ENCODE measurements around the gene CAPN7.

CAPN7 gene

GRCh38 chr3:15272426-15273196 is 66.6 kb downstream of the CAPN7 start:
- H3K4me1 ChIP-seq (ENCODE audit: control insufficient read depth in 1 of 2, insufficient read depth in 1 of 2, low read depth in 1 of 2, low read length in 1 of 2), result peaks cover 78 to 89% of the 10 kb centered on the region in 2 experiments
- TF ChIP-seq, protein P1, sequence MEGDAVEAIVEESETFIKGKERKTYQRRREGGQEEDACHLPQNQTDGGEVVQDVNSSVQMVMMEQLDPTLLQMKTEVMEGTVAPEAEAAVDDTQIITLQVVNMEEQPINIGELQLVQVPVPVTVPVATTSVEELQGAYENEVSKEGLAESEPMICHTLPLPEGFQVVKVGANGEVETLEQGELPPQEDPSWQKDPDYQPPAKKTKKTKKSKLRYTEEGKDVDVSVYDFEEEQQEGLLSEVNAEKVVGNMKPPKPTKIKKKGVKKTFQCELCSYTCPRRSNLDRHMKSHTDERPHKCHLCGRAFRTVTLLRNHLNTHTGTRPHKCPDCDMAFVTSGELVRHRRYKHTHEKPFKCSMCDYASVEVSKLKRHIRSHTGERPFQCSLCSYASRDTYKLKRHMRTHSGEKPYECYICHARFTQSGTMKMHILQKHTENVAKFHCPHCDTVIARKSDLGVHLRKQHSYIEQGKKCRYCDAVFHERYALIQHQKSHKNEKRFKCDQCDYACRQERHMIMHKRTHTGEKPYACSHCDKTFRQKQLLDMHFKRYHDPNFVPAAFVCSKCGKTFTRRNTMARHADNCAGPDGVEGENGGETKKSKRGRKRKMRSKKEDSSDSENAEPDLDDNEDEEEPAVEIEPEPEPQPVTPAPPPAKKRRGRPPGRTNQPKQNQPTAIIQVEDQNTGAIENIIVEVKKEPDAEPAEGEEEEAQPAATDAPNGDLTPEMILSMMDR (IDR thresholded peaks at IDR 0.05), result no peak
- peak overlapping the region; percentile 43 to 49 for H3K4me3 ChIP-seq (ENCODE audit: low read depth in 1 of 2, low read length in 1 of 2)
- no peaks in the 10 kb centered on the region for H3K27me3 ChIP-seq
- H3K9me3 ChIP-seq, result no peaks in the 10 kb centered on the region
- peaks cover 12% of the 10 kb centered on the region for H3K36me3 ChIP-seq
- H3K27ac ChIP-seq, result peak overlapping the region; percentile 94

GRCh38 chr3:15273227-15273626 is 67.2 kb downstream of the CAPN7 start:
- Histone ChIP-seq H3K27me3 (no peaks in the 10 kb centered on the region), H3K4me3 (ENCODE audit: low read depth in 1 of 2, low read length in 1 of 2) (peak overlapping the region; percentile 10 to 43), H3K36me3 (peaks cover 11% of the 10 kb centered on the region), H3K4me1 (ENCODE audit: control insufficient read depth in 1 of 2, insufficient read depth in 1 of 2, low read depth in 1 of 2, low read length in 1 of 2) (peaks cover 73 to 83% of the 10 kb centered on the region in 2 experiments), H3K27ac (peak overlapping the region; percentile 94), H3K9me3 (no peaks in the 10 kb centered on the region)
- TF ChIP-seq, protein P1 (IDR thresholded peaks at IDR 0.05), result no peak

DNA sequence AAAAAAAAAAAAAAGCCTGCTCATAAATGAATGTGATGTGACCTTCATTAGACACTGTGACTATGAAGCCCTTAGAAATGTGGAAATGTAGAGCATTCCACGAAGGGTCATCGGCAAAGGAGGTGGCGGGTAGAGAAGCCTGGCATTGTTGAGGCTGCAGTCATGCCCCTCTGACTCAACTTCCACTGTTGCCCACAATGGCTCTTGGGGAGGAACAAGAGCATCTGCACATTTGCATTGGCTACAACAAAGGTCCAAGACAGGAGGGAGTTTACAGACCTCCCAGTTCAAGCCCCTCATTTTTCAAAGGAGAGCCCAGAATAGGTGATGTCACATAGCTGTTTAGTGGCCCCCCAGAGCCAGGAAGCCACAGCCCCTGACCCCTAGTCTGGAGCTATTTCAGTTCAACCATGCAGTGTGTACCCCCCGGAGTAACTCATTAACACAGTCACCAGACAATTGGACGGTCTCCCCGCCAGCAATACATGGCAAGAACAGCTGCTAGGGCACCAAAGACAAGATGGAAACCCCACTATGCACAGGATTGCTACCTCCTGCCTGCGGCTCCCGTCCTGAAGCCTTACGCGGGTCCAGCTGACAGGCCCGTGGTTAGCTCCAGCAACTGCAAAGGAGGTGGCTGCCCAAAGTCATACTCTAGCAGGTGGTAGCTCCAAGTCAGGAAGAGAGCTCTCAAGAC is 70.1 kb downstream of the CAPN7 start:
- H3K36me3 ChIP-seq, result no peaks in the 10 kb centered on the region
- H3K9me3 ChIP-seq, result no peaks in the 10 kb centered on the region
- TF ChIP-seq, protein P1 (IDR thresholded peaks at IDR 0.05), result no peak
- H3K4me1 ChIP-seq (ENCODE audit: control insufficient read depth in 1 of 2, insufficient read depth in 1 of 2, low read depth in 1 of 2, low read length in 1 of 2), result peaks cover 44 to 60% of the 10 kb centered on the region in 2 experiments
- no peaks in the 10 kb centered on the region for H3K27me3 ChIP-seq
- peak overlapping the region; percentile 36 for H3K27ac ChIP-seq
- H3K4me3 ChIP-seq (ENCODE audit: low read depth in 1 of 2, low read length in 1 of 2), result no peak overlapping the region

DNA sequence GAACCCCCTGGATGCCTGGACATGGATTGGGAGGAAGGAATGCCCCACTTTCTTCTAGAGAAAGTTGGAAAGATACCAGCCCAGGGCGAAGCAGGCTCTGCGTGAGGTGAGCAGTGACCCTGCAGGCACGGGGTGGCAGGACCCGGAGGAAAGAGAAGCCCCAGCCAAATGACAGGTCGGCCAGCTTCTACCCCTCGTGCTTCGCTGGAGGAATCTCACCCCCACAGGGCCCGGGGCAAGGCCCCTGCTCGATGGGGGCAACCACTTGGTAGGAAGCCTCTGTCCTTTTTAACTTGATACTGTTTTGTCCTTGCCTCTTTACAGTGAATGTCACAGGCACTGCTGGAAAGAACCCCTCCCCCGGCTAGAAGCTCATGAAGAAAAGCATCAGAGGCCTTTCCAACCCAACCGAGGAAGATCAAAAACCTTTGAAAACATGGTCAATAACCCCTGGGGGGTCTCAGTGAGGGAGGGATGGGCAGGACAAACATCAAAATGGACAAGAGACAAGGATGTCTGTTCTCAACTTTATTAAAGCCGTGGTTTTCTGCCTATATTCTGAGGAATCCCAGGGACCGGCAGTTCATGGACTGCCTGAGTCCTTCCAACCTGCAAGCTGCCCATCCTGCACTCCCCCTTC is 71.9 kb downstream of the CAPN7 start:
- TF ChIP-seq, protein P1 (IDR thresholded peaks at IDR 0.05), result no peak
- Histone ChIP-seq H3K4me1 (ENCODE audit: control insufficient read depth in 1 of 2, insufficient read depth in 1 of 2, low read depth in 1 of 2, low read length in 1 of 2) (peaks cover 34 to 53% of the 10 kb centered on the region in 2 experiments), H3K9me3 (no peaks in the 10 kb centered on the region)

DNA sequence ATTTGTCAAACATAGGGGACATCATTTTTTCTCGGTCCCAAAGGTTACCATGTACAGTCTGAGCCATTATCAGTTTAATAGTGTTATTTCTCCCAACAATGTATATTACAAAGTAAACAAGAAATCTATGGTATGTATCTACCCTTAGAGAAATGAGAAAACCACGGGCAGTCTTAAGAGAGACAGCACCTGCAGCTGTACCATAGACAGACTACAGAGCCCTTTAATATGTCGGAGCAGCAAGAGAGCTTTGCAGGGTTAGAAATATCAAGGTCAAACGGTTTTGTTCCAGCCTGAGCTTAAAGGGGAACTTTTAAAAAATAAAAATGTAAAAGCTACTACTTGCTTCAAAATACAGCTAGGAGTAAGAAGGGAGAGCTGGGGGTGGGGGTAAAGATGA is 73.2 kb downstream of the CAPN7 start:
- no peaks in the 10 kb centered on the region for H3K9me3 ChIP-seq
- no peak overlapping the region for H3K4me3 ChIP-seq (ENCODE audit: low read depth in 1 of 2, low read length in 1 of 2)
- no peak overlapping the region for H3K27ac ChIP-seq
- H3K4me1 ChIP-seq (ENCODE audit: control insufficient read depth in 1 of 2, insufficient read depth in 1 of 2, low read depth in 1 of 2, low read length in 1 of 2), result peaks cover 22 to 40% of the 10 kb centered on the region in 2 experiments
- TF ChIP-seq, protein P1 (IDR thresholded peaks at IDR 0.05), result no peak
- H3K27me3 ChIP-seq, result no peaks in the 10 kb centered on the region
- no peaks in the 10 kb centered on the region for H3K36me3 ChIP-seq

More for the DNA sequence above, 71.9 kb downstream of the CAPN7 start:
- H3K27me3 ChIP-seq, result no peaks in the 10 kb centered on the region
- H3K4me3 ChIP-seq (ENCODE audit: low read depth in 1 of 2, low read length in 1 of 2), result no peak overlapping the region
- no peak overlapping the region for H3K27ac ChIP-seq
- no peaks in the 10 kb centered on the region for H3K36me3 ChIP-seq

Measured in neutrophil (primary cell).